Mucosa of descending colon (tissue), 3 donors: ENCODE measurements around the gene GABRD. TPM values are rescaled to one million over a fixed set of nuclear protein-coding genes. Genes with fewer than 3 reads are reported as not detected.

Source experiments
- ATAC-seq: fragments of 200-7000 bp; cut with Tn5 transposase; one replicate; pipeline ENCODE4 v1.9.1; 2020; ENCODE audit warnings: mild to moderate bottlenecking, moderate library complexity
- DNase-seq, 3 donors: peaks; one replicate each; pipeline ENCODE4 v3.0.0-alpha.2; 2020
- H3K36me3 ChIP-seq: fragments of 200-600 bp; one replicate; pipeline ENCODE4 v1.8.0; 2021; ENCODE audit warnings: low read depth, mild to moderate bottlenecking
- H3K4me1 ChIP-seq: fragments of 200-600 bp; one replicate; pipeline ENCODE4 v1.8.0; 2021; ENCODE audit warnings: low read depth, mild to moderate bottlenecking
- H3K4me3 ChIP-seq: fragments of 200-600 bp; one replicate; pipeline ENCODE4 v1.8.0; 2021; ENCODE audit warnings: mild to moderate bottlenecking
- H3K9me3 ChIP-seq: fragments of 200-600 bp; one replicate; pipeline ENCODE4 v1.8.0; 2021; ENCODE audit warnings: mild to moderate bottlenecking
- CTCF ChIP-seq: fragments of 200-600 bp; IDR thresholded peaks from one replicate; pipeline ENCODE4 v1.8.0; 2022; ENCODE audit warnings: antibody characterized with exemption, mild to moderate bottlenecking
- intact Hi-C, 2 donors: fragments of 100-400 bp; cut with DNase I in 1 of 2; cut with micrococcal nuclease in 1 of 2; formaldehyde crosslinking; loops; one replicate each; pipeline versions ENCODE4 v1.11.0 to v1.11.1; 2022; cut with DNase I, micrococcal nuclease
- total RNA-seq, 3 donors: library from RNA; stranded (reverse); fragmentation: NEBNext Ultra II Directional in 2 of 3; extraction: Animal tissue kit (Norgen Biotek cat#: 25700) in 2 of 3; gene quantifications; one replicate each; pipeline versions ENCODE4 v1.2.1 to v1.2.4, GENCODE V29; 2021 to 2023
- donor health status: DM: no; HTN: no; CAD: no; lungs with moderate emphysema.
- donor health status: DM: no; HTN: no; CAD: no.
- donor health status: DM: no; HTN: yes; CAD: no.

GABRD gene
- total RNA-seq, 3 donors from 2014 or later: not detected

GRCh38 chr1:1996207-1996651 is 22.9 kb upstream of the GABRD start:
- H3K36me3 ChIP-seq: no peaks in the 10 kb centered on the region
- no peaks in the 10 kb centered on the region for H3K4me1 ChIP-seq
- intact Hi-C loops: no loop called here
- TF ChIP-seq CTCF: no peak
- H3K4me3 ChIP-seq: no peak overlapping the region
- H3K9me3 ChIP-seq: no peaks in the 10 kb centered on the region
- DNase-seq (no peak), ATAC-seq (no peak)

GRCh38 chr1:1997576-1997975 is 21.6 kb upstream of the GABRD start:
- no peaks in the 10 kb centered on the region for H3K9me3 ChIP-seq
- intact Hi-C loops: no loop called here
- no peak overlapping the region for H3K4me3 ChIP-seq
- DNase-seq (no peak), ATAC-seq (no peak)
- no peak for TF ChIP-seq CTCF
- no peaks in the 10 kb centered on the region for H3K36me3 ChIP-seq
- no peaks in the 10 kb centered on the region for H3K4me1 ChIP-seq

- TF ChIP-seq CTCF: no peak
- Histone ChIP-seq H3K4me3 (no peak overlapping the region), H3K9me3 (no peaks in the 10 kb centered on the region), H3K36me3 (no peaks in the 10 kb centered on the region), H3K4me1 (no peaks in the 10 kb centered on the region)
- intact Hi-C loops: no loop called here
- no peak for DNase-seq
- ATAC-seq: no peak
Observed at GRCh38 chr1:2000432-2000831, 18.7 kb upstream of the GABRD start.

- intact Hi-C loops: no loop called here
- Histone ChIP-seq H3K4me1 (no peaks in the 10 kb centered on the region), H3K9me3 (no peaks in the 10 kb centered on the region), H3K4me3 (no peak overlapping the region), H3K36me3 (no peaks in the 10 kb centered on the region)
- DNase-seq: no peak
- ATAC-seq: no peak
- no peak for TF ChIP-seq CTCF
Observed at GRCh38 chr1:2000850-2001249, 18.3 kb upstream of the GABRD start.

GRCh38 chr1:2001773-2002411 is 17.3 kb upstream of the GABRD start:
- intact Hi-C loops: no loop called here
- no peak for DNase-seq
- Histone ChIP-seq H3K4me3 (no peak overlapping the region), H3K9me3 (no peaks in the 10 kb centered on the region), H3K36me3 (no peaks in the 10 kb centered on the region), H3K4me1 (no peaks in the 10 kb centered on the region)
- TF ChIP-seq CTCF: no peak
- no peak for ATAC-seq
